WTC11 (cell line): ENCODE data around the gene LGALS9.
"Not testable (repeated sequence)": the region's sequence is repeated elsewhere in the genome, so short reads cannot be mapped to it uniquely, and the experiment has no call there.

Source experiments
- CTCF ChIP-seq: fragments of 200-600 bp; IDR thresholded peaks from 2 replicates; pipeline ENCODE4 v1.8.0; 2022; ENCODE audit warnings: antibody characterized with exemption
- ZNF263 ChIP-seq: sonication (generic); formaldehyde crosslinking; IDR thresholded peaks from 2 replicates; pipeline ENCODE4 v1.8.1; 2022; ENCODE audit warnings: low read depth, mild to moderate bottlenecking, moderate library complexity, missing genetic modification reagents

- not testable (repeated sequence) for TF ChIP-seq ZNF263 (CRISPR knock-in tag); CTCF
Measured at GRCh38 chr17:27686322-27686721, 55.3 kb downstream of the LGALS9 start.
